GM23338 (cell line): Measurements from ENCODE around the gene CRACDL. TPM values are rescaled to one million over a fixed set of nuclear protein-coding genes. Genes with fewer than 3 reads are reported as not detected.

ENCODE experiments used
- ATAC-seq: fragments of 200-7000 bp; cut with Tn5 transposase; 3 replicates; pipeline ENCODE4 v1.9.1; 2020
- DNase-seq: peaks from one replicate; pipeline ENCODE4 v3.0.0-alpha.2; 2015; ENCODE audit warnings: low spot score
- H2AFZ ChIP-seq: fragments of 200-600 bp; sonication (generic); 2 replicates; pipeline ENCODE4 v1.8.0; 2016; ENCODE audit warnings: antibody characterized with exemption, mild to moderate bottlenecking, moderate library complexity
- H3F3A ChIP-seq: fragments of 200-600 bp; sonication (generic); replicated peaks from 2 replicates; pipeline ENCODE4 v1.8.0; 2017; ENCODE audit warnings: antibody characterized with exemption, mixed run types, low read depth
- H3K27ac ChIP-seq: fragments of 200-600 bp; sonication (generic); 2 replicates; pipeline ENCODE4 v1.6.1; 2016; ENCODE audit warnings: low read depth
- H3K27me3 ChIP-seq: fragments of 200-600 bp; sonication (generic); 2 replicates; pipeline ENCODE4 v1.8.0; 2016; ENCODE audit warnings: mild to moderate bottlenecking, mixed run types, moderate library complexity; ENCODE audit not compliant: insufficient read depth
- H3K36me3 ChIP-seq: fragments of 200-600 bp; sonication (generic); 2 replicates; pipeline ENCODE4 v1.8.0; 2016; ENCODE audit warnings: mild to moderate bottlenecking; ENCODE audit not compliant: insufficient read depth
- H3K4me1 ChIP-seq: fragments of 200-600 bp; sonication (generic); 2 replicates; pipeline ENCODE4 v1.8.0; 2016; ENCODE audit warnings: mild to moderate bottlenecking, moderate library complexity; ENCODE audit not compliant: insufficient read depth
- H3K4me2 ChIP-seq: fragments of 200-600 bp; sonication (generic); 2 replicates; pipeline ENCODE4 v1.7.1; 2017; ENCODE audit warnings: mixed run types
- H3K4me3 ChIP-seq: fragments of 200-600 bp; sonication (generic); 2 replicates; pipeline ENCODE4 v1.6.1; 2016; ENCODE audit warnings: mixed run types
- H3K79me2 ChIP-seq: fragments of 200-600 bp; sonication (generic); replicated peaks from 2 replicates; pipeline ENCODE4 v1.8.0; 2017; ENCODE audit warnings: mild to moderate bottlenecking; ENCODE audit not compliant: insufficient read depth
- H3K9me2 ChIP-seq: fragments of 200-600 bp; sonication (generic); 2 replicates; pipeline ENCODE4 v1.8.0; 2017; ENCODE audit not compliant: insufficient read depth
- H4K20me1 ChIP-seq: fragments of 200-600 bp; sonication (generic); replicated peaks from 2 replicates; pipeline ENCODE4 v1.8.0; 2017; ENCODE audit warnings: mild to moderate bottlenecking; ENCODE audit not compliant: insufficient read depth
- H3K27ac Mint-ChIP-seq: 2 replicates; pipeline ENCODE4 v1.8.0; 2020; ENCODE audit warnings: inconsistent platforms, mild to moderate bottlenecking, moderate library complexity, mixed read lengths
- H3K27me3 Mint-ChIP-seq: 3 replicates; pipeline ENCODE4 v1.8.0; 2022; ENCODE audit warnings: low read depth, mild to moderate bottlenecking, moderate library complexity, mixed read lengths, inconsistent platforms; ENCODE audit not compliant: insufficient read depth, poor library complexity
- H3K36me3 Mint-ChIP-seq: 3 replicates; pipeline ENCODE4 v1.8.0; 2021; ENCODE audit warnings: low read depth, mild to moderate bottlenecking, inconsistent platforms, moderate library complexity, mixed read lengths
- H3K4me1 Mint-ChIP-seq: 3 replicates; pipeline ENCODE4 v1.8.0; 2020; ENCODE audit warnings: mild to moderate bottlenecking, inconsistent platforms, mixed read lengths
- H3K4me3 Mint-ChIP-seq: 3 replicates; pipeline ENCODE4 v1.8.0; 2021; ENCODE audit warnings: moderate library complexity, mild to moderate bottlenecking, inconsistent platforms, mixed read lengths
- H3K9me3 Mint-ChIP-seq: 3 replicates; pipeline ENCODE4 v1.8.0; 2020; ENCODE audit warnings: moderate library complexity, mild to moderate bottlenecking, inconsistent platforms, mixed read lengths
- CREB1 ChIP-seq: fragments of 250-450 bp; sonication (Bioruptor Pico); IDR thresholded peaks from 2 replicates; pipeline ENCODE4 v1.5.0; 2020; ENCODE audit warnings: low read depth, mild to moderate bottlenecking, moderate library complexity
- ETS1 ChIP-seq: IDR thresholded peaks from 2 replicates; pipeline ENCODE4 v1.6.1; 2016; ENCODE audit warnings: antibody characterized with exemption
- EZH2 ChIP-seq: fragments of 200-600 bp; sonication (generic); IDR thresholded peaks from one replicate; pipeline ENCODE4 v1.8.0; 2017; ENCODE audit warnings: antibody characterized with exemption, mild to moderate bottlenecking, low read depth; ENCODE audit not compliant: unreplicated experiment
- NANOG ChIP-seq: IDR thresholded peaks from 2 replicates; pipeline ENCODE4 v1.6.1; 2016; ENCODE audit warnings: antibody characterized with exemption, borderline replicate concordance
- POLR2AphosphoS5 ChIP-seq: IDR thresholded peaks from 2 replicates; pipeline ENCODE4 v1.6.1; 2016; ENCODE audit warnings: antibody characterized with exemption, low read depth
- ZNF114 ChIP-seq: fragments of 250-450 bp; sonication (Bioruptor Pico); IDR thresholded peaks from 2 replicates; pipeline ENCODE4 v1.5.0; 2020; ENCODE audit warnings: mild to moderate bottlenecking, moderate library complexity
- ZNF331 ChIP-seq: fragments of 250-450 bp; sonication (Bioruptor Pico); IDR thresholded peaks from 2 replicates; pipeline ENCODE4 v1.5.0; 2020; ENCODE audit warnings: low read depth, mild to moderate bottlenecking, moderate library complexity
- polyA plus RNA-seq: library from polyadenylated mRNA; unstranded; fragments of >200 nt; fragmentation: Nextera tagmentation; extraction: Ambion mirVana; gene quantifications from 2 replicates; pipeline ENCODE4 v1.2.1, GENCODE V29; 2016
- total RNA-seq: library from RNA; depleted of rRNA; stranded (reverse); fragments of >200 nt; shearing (Covaris generic); gene quantifications from 2 replicates; pipeline ENCODE4 v1.2.3, GENCODE V29; 2014
- TF ChIP-seq, protein P1 (sequence below): IDR thresholded peaks from one replicate; pipeline ENCODE4 v1.6.1; 2018; ENCODE audit warnings: antibody characterized with exemption; ENCODE audit not compliant: unreplicated experiment

Gene CRACDL
- total and polyA plus RNA-seq, 2 experiments from 2014 or later = 0.14 to 0.16 TPM

GRCh38 chr2:98912221-98912851 is 23.7 kb downstream of the CRACDL start:
- H3K4me3 Mint-ChIP-seq = no peak overlapping the region
- no peaks in the 10 kb centered on the region for H3K9me3 Mint-ChIP-seq
- H3K27me3 ChIP-seq = no peaks in the 10 kb centered on the region
- H3F3A ChIP-seq = no peaks in the 10 kb centered on the region
- ATAC-seq (no peak), DNase-seq (no peak)
- no peaks in the 10 kb centered on the region for H3K36me3 ChIP-seq
- peaks cover 3% of the 10 kb centered on the region for H3K27me3 Mint-ChIP-seq
- H3K4me3 ChIP-seq = no peak overlapping the region
- H4K20me1 ChIP-seq = no peaks in the 10 kb centered on the region
- no peak overlapping the region for H2AFZ ChIP-seq
- H3K36me3 Mint-ChIP-seq = no peaks in the 10 kb centered on the region
- TF ChIP-seq POLR2AphosphoS5 (no peak), ETS1 (no peak)
- peaks cover 34% of the 10 kb centered on the region for H3K4me1 Mint-ChIP-seq
- no peaks in the 10 kb centered on the region for H3K9me2 ChIP-seq
- peaks cover 15% of the 10 kb centered on the region for H3K4me1 ChIP-seq
- no peak overlapping the region for H3K27ac ChIP-seq
- H3K27ac Mint-ChIP-seq = no peak overlapping the region
- no peak overlapping the region for H3K4me2 ChIP-seq
- H3K79me2 ChIP-seq = no peaks in the 10 kb centered on the region

DNA sequence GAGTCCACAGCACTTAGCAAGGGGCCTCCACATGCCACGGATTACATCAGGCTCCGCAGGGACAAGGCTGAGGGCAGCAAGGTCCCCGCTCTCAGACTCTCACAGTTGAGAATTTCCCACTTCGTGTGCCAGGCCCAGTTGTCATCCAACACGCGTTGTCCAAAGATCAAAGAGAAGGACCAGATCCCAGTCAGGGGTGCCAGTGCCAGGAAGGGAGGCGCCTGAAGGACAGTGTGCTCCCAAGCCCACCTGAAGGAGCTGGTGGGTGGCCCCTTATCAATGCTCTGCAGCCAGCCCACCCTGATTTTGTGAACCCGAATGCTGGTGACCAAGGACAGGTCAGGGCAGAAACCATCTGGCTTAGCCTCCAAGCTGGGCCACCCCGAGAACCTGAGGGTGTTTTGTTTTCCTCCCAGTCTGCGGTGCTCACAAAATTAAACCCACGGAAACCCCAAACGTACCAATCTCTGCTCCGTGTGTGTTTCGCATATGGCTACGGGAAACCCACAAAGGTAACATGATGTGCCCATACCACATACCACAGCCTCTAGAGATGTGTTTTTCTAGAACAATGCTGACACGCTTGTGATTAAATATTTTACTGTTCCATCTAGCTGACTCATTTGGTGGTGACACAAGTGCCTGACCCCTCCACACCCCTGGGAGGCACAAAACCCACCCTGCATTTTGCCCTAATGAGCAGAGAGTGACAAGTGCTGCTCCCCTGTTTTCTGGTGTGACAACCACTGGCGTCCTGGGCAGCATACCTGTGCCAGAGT is 24.5 kb downstream of the CRACDL start:
- Histone ChIP-seq H3K9me2 (no peaks in the 10 kb centered on the region), H3K36me3 (no peaks in the 10 kb centered on the region), H3K4me2 (no peak overlapping the region), H3F3A (no peaks in the 10 kb centered on the region), H4K20me1 (no peaks in the 10 kb centered on the region), H3K27me3 (no peaks in the 10 kb centered on the region), H3K4me1 (peaks cover 15% of the 10 kb centered on the region), H3K79me2 (no peaks in the 10 kb centered on the region), H3K4me3 (no peak overlapping the region), H2AFZ (no peak overlapping the region), H3K27ac (no peak overlapping the region)
- no peak for ATAC-seq
- no peak for DNase-seq
- H3K36me3 Mint-ChIP-seq = no peaks in the 10 kb centered on the region
- no peak overlapping the region for H3K4me3 Mint-ChIP-seq
- no peak for TF ChIP-seq CREB1 (CRISPR knock-in tag)
- TF ChIP-seq, protein P1, sequence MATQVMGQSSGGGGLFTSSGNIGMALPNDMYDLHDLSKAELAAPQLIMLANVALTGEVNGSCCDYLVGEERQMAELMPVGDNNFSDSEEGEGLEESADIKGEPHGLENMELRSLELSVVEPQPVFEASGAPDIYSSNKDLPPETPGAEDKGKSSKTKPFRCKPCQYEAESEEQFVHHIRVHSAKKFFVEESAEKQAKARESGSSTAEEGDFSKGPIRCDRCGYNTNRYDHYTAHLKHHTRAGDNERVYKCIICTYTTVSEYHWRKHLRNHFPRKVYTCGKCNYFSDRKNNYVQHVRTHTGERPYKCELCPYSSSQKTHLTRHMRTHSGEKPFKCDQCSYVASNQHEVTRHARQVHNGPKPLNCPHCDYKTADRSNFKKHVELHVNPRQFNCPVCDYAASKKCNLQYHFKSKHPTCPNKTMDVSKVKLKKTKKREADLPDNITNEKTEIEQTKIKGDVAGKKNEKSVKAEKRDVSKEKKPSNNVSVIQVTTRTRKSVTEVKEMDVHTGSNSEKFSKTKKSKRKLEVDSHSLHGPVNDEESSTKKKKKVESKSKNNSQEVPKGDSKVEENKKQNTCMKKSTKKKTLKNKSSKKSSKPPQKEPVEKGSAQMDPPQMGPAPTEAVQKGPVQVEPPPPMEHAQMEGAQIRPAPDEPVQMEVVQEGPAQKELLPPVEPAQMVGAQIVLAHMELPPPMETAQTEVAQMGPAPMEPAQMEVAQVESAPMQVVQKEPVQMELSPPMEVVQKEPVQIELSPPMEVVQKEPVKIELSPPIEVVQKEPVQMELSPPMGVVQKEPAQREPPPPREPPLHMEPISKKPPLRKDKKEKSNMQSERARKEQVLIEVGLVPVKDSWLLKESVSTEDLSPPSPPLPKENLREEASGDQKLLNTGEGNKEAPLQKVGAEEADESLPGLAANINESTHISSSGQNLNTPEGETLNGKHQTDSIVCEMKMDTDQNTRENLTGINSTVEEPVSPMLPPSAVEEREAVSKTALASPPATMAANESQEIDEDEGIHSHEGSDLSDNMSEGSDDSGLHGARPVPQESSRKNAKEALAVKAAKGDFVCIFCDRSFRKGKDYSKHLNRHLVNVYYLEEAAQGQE = no peak
- TF ChIP-seq EZH2 = no peak
- TF ChIP-seq ZNF114 (CRISPR knock-in tag) = no peak
- TF ChIP-seq ZNF331 (CRISPR knock-in tag) = no peak
- no peak for TF ChIP-seq NANOG
- peaks cover 34% of the 10 kb centered on the region for H3K4me1 Mint-ChIP-seq
- H3K27me3 Mint-ChIP-seq = peaks cover 3% of the 10 kb centered on the region
- no peak overlapping the region for H3K27ac Mint-ChIP-seq
- H3K9me3 Mint-ChIP-seq = no peaks in the 10 kb centered on the region
